GM21717 (cell line): ENCODE data around the gene SPIRE1.
"Not testable (repeated sequence)": the region's sequence is repeated elsewhere in the genome, so short reads cannot be mapped to it uniquely, and the experiment has no call there.

ENCODE experiments used
- ATAC-seq: cut with Tn5 transposase; IDR thresholded peaks from one replicate; pipeline ENCODE4 v1.9.1; 2021; ENCODE audit warnings: mild to moderate bottlenecking, moderate library complexity; ENCODE audit not compliant: unreplicated experiment

SPIRE1 gene

DNA sequence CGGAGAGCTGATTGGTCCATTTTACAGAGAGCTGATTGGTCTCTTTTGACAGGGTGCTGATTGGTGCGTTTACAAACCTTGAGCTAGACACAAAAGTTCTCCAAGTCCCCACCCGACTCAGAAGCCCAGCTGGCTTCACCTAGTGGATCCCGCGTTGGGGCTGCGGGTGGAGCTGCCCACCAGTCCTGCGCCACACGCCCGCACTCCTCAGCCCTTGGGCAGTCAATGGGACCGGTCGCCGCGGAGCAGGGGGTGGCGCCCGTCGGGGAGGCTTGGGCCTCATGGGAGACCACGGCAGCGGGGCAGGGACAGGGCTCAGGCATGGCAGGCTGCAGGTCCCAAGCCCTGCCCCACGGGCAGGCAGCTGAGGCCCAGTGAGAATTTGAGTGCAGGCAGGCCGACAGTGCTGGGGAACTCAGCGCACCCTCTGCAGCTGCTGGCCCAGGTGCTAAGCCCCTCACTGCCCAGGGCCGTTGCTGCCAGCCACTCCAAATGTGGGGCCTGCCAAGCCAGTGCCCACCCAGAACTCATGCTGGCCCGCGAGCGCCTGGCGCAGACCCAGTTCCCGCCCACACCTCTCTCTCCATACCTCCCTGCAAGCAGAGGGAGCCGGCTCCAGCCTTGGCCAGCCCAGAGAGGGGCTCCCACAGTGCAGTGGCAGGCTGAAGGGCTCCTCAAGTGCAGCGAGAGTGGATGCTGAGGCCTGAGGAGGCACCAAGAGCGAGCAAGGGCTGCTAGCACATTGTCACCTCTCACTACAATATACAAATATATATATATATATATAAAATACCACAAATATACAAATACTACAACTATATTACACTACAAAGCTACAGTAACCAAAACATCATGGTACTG is 100.7 kb downstream of the SPIRE1 start:
- ATAC-seq, result no peak

DNA sequence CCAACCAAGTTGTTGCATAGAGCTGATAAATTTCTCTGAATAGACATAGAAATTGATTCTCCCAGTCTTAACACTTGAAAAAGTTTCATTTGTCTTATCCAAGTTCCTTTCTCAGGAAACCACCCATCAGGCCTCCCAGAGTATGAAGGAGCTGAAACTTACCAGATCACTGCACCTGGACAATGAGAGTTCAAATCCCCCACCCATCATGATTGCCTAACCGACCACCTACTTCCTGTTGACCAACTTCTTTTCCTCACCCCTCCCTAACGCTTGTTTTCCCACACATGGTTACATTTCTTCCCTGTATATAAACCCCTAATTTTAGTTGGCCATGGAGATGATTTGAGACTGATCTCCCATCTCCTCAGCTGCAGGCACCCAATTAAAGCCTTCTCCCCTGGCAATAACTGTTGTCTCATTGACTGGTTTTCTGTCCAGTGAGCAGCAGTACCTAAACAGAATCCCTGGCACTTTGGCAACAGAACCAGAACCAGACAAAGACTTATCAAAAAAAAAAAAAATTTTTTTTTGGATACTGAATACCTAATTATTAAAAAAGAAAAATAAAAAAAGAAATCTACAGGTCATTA is 103.0 kb downstream of the SPIRE1 start:
- ATAC-seq, result no peak

DNA sequence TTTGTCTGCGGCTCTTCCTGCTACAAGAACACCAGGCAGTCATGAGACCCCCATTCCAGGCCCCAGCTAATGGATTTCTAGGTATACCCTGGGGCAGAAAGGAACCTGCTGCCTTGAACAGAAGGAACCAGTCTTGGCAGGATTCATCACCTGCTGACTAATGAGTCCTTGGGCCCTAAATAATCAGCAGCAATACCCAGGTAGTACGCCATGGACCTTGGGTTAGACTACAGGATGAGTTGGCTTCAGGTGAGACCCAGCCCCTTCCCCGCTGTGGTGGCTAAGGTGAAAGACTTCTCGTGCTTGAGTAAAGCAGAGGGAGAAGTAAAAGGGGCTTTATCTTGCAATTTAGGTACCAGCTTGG is 105.0 kb downstream of the SPIRE1 start:
- ATAC-seq, result no peak

DNA sequence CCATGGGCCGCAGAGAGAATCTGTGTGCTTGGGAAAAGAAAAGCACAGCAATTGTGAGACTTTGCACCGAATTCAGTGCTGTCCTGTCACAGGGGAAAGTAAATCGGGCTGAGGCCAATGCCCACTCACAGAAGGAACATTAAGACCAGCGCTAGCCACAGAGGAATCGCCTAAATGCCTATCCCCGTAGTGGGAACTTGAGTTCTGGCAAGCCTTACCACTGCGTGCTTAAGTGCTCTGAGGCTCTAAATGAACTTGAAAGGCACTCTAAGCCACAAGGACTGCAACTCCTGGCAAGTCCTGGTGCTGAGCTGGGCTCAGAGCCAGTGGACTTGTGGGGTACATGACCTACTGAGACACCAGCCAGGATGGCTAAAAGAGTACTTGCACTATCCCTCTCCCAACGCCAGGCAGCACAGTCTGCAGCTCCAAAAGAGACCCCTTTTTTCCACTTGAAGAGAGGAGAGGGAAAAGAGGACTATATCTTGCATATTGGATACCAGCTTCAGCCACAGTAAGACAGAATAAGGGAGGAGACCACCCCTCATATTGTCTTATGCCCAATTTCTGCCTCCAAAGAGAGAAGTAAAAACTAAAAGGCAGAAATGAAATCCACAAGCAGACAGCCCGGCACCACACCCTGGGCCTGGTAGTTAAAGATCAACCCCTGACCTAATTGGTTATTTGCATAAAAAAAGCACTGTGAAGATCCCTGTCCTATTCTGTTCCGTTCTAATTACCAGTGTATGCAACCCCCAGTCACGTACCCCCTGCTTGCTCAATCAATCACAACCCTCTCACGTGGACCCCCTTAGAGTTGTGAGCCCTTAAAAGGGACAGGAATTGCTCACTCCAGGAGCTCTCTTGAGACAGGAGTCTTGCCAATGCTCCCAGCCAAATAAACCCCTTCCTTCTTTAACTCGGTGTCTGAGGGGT is 105.7 kb downstream of the SPIRE1 start:
- not testable (repeated sequence) for ATAC-seq

DNA sequence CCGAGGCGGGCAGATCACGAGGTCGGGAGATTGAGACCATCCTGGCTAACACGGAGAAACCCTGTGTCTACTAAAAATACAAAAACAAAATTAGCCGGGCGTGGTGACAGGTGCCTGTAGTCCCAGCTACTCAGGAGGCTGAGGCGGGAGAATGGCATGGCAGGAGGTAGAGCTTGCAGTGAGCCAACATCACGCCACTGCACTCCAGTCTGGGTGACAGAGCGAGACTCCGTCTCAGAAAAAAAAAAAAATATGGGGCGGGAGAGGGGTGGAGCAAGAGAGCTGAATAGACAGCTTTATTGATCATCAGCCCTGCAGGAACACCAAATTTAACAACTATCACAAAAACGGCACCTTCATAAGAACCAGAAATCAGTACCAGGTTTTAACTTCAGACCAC is 106.4 kb downstream of the SPIRE1 start:
- ATAC-seq, result not testable (repeated sequence)

DNA sequence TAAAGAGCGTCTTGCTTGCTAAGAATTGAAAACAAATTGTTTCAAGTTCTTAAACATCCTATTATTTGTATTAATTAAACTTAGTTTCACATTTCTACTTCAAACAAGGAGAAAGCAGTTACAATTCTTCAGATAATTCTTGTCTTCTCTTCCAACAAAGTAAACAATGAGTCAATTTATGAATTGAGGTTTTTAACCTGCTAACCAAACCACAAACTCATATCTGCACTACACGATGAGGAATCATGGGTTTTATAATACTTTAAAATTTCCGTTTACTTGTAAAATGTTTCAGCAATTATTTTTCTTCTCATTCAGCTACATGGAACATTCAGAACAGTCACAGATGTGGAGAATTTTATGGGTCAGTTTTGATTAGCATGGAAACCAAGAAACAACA is 114.2 kb downstream of the SPIRE1 start:
- ATAC-seq, result no peak

DNA sequence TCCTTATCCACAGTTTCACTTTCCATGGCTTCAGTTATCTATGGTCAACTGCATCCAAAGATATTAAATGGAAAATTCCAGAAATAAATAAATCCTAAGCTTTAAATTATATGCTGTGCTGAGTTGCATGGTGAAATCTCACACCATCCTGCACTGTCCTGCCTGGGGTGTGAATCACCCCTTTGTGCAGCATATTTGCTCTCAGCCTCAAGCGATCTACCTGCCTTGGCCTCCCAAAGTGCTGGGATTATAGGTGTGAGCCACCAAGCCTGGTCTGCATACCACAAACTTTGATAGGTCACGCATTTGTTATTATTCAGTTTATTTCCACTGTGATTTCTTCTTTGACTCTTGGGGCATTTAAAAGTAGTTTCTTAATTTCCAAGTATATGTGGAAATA is 117.2 kb downstream of the SPIRE1 start:
- ATAC-seq, result no peak

DNA sequence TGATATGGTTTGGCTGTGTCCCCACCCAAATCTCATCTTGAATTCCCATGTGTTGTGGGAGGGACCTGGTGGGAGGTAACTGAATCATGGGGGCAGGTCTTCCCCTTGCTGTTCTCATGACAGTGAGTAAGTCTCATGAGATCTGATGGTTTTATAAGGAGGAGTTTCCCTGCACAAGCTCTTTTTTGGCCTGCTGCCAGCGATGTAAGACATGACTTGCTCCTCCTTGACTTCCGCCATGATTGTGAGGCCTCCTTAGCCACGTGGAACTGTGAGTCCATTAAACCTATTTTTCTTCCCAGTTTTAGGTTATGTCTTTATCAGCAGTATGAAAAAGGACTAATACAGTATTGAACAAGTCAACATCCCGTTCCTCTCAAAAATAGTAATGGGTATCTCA is 118.7 kb downstream of the SPIRE1 start:
- not testable (repeated sequence) for ATAC-seq

DNA sequence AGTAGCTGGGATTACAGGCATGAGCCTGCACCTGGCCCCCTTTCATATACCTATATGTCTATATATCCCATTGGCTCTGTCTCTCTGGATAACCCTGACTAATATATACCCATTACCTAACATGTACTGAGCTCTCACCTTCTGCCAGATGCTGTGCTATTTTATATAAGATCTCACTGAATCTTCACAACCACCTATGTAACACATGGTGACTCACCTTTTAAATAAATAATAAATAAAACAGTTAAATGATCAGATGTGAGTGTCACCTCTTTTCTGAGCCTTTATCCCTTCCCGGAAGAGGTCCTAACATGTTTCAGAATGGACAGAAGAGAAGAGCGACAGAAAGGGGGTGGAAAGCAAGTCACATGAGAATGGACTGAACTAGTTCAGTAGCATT is 123.1 kb downstream of the SPIRE1 start:
- ATAC-seq, result no peak

DNA sequence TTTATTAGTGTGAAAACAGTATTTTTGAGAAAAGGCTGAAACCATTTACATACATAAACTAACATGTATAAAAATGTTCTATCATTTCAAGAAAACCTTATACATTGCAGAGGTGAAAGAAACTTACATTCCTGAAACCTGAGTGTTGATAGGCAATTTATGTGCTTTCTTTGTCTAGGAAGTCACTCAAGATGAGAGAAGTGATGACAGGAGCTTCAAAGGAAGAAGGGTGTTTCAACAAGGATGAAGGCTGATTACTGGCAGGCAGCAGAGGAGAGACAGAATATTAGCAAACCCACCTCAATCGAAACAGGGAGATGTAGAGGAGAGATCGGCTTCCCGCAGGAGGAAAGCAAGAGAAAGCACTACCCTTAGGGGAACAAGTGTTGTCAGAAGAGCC is 125.2 kb downstream of the SPIRE1 start:
- ATAC-seq, result no peak

DNA sequence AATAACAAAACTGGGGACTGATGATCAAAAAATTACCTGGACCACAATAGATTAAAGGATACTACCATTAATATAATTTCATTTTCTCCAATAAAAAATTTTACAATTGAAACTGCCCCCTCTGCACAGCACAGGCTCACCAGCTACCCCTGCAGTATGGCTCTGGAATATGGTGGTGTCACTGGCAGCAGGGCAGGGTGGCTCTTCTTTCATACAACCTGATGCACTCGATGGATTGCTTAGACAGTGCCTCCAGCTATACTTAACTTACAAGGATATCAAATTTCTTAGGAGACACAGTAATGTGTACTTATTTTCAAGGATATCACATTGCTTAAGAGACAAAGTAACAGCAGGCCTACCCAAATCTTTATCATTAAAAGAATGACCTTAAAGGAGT is 126.2 kb downstream of the SPIRE1 start:
- ATAC-seq, result no peak

DNA sequence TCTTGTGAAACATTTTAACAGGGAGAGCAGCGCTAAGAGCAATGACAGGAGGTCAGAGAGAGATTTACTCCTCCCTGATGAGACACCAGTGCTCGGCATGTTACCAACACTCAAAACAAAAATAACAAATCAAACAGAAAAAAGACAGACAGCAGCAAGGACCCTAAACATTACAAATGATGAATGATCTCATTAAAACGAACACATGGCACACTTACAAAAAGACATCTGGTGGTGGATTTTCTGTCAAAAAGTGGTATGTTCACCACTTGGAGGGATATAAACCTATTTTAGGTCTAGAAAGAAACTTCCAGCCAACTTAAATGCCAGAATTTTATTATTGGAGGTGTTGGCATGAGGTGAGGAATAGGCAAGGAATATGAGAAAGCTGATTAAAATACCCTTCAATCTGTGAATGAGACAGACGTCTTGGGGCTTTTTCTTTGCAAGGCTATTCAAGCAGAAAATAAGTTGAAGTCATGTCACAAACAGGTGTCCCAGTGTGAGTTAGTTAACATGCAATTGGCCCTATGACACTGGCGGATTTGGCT is 137.4 kb downstream of the SPIRE1 start:
- ATAC-seq, result no peak

DNA sequence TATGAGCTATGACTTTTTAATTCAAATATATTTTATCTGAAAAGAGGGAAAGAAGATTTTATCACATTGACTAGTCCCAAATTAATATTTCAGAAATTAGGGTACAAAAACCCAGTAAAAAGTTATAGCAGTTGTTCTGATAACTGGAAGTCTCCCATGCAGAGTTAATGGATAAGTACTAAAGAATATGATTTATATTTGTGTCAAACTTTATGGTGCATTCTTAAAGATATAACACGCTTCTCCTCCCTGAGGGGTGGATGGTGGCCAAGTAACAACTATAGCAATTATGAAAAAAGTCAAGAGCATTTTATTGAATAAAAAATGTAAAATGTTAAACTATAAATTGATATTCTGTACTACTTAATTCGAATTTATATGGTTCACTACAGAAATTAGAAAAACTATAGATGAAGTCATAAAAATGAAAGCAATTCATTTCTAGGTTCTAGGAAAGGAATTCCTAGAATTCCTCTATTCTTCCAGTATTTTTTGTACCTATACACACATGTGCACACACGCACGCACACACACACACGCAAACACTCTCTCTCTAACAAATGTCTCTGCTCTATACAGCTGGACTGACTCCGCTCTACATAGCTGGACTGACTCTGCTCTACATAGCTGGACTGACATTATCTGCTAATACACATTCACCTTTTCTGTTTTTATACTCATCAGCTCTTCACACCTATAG is 138.9 kb downstream of the SPIRE1 start:
- no peak for ATAC-seq

DNA sequence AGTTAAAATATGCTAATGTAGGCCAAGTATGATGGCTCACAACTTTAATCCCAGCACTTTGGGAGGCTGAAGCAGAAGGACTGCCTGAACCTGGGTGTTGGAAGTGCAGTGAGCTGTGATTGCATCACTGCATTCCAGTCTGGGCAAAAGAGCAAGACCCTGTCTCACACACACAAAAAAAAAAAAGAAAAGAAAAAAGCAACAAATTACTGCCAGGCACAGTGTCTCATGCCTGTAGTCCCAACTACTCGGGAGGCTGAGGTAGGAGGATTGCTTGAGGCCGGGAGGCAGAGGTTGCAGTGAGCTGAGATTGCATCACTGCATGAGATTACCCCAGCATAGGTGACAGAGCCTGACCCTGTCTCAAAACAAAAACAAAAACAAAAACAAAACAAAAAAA is 139.6 kb downstream of the SPIRE1 start:
- ATAC-seq, result no peak

DNA sequence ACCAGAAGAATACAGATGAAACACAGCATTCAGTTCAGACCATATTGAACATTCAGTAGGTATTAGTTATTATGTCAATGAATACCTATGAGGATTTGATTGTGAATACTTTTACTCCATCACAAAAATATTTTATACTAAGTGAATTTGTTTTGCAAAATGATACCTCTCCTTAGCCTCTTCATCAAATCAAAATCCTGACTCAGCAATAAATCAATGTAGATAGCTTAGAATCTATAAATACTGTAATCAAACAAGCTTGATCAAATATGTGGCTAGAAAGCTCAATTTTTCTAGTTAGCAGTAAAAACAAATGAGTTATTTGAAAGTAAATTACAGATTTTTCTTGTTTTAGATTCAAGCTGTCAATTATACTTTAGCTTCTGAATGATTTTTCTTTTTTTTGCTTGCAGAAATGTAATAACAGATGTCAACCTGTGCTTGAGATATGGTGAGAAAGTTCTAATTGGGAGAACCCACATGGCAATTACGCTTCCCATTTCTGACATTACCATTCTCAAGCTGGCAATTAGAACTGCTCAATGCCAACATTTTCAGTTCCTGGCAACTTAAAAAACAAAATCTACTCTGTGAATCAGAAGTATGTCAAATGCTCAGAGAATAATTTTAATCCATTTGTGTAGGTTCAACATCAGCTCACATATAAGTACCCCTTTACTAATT is 140.6 kb downstream of the SPIRE1 start:
- ATAC-seq, result no peak

DNA sequence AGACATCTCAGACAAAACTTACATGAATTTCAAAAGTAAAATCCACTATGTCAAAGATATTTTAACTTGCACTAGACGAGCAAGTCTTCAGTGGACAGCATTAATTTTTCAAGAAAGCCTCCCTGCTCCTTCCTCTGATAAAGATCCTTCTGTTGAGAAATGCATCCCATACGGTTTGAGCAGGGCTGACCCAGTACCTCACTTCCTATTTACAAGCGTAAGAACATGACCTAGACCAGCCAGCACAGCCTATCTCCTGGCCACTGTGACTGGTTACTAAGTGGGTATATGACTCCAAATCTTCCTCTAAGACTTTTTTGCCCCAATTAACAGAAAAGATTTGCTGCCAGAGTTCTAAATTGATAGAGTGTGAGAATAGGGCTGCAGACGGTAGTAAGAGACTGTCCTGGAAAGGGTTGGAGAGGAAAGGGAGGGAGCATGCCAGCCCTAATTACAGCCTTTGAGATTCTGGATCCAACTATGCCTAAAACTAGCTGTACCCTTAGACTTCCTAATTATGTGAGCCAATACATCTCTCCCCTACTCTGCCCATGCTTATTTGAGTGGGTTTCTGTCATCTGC is 141.8 kb downstream of the SPIRE1 start:
- no peak for ATAC-seq

DNA sequence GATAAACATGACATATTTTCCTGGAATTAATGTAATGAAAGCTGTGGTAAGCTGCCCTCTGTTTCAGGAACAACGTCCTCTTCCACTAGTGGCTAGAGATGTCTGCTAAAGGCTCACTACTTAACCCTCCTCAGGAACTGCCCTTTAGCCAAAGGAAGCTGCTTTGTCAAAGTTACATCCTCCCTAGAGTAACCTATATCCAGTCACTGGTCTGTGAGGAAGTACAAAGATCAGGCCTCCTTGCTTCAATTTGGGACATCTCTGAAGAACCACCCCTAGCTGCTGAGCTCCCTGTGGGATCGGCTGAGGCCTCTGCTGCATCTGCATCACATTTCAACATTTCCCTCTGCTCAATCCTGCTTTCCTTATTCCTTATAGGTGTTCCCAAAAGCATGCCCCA is 142.4 kb downstream of the SPIRE1 start:
- ATAC-seq, result no peak

DNA sequence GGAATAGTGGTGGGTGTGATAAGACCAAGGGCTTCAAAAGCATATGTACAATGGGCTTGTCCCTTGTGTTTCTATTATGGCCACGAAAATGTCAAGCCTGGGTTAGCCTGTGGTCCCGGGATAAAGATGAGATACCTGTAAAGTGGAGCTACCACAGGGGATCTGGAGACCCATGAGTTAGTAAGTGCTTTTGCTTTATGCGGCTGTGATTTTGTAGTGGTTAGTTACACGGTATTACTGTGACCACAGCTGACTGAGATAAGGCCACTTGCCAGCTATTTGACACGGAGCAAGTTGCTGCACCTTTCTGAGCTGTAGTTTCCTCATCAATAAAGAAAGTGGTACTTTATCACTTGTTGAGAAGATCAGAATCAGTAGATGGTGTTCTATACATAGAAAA is 150.9 kb downstream of the SPIRE1 start:
- ATAC-seq, result no peak

DNA sequence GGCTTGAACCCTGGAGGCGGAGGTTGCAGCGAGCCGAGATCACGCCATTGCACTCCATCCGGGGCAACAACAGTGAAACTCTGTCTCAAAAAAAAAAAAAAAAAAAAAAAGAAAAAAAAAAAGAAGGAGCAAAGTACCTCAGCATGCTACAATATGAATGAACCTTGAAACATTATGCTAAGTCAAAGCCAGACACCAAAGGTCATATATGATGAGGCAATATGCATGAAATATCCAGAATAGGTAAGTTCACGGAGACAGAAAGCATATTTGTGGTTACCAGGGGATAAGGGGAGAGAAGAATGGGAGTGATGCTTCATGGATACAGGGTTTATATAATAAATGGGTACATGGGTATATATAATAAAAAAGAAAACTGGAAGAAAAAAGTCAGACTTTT is 156.9 kb downstream of the SPIRE1 start:
- no peak for ATAC-seq

DNA sequence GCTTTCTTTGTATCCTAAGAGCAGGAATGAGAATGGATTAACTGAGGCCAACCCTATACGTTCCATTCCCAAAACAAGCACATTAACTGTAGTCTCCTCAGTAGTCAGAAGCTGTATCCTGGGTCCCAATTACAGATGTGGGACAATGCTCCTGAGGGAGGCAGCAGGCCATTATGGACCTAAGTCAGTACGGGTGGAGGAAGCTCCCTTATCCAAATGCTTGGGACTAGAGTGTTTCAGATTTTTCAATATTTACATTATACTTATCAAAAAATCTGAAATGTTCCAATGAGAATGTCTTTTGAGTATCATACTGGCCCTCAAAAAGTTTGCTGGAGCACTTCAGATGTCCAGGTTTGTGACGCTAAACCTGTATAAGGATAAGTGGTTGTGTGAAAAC is 160.1 kb downstream of the SPIRE1 start:
- no peak for ATAC-seq
